OCI-M2 (cell line): ENCODE data around the gene OR11L1.

ENCODE experiments used
- DNase-seq: peaks from one replicate; lab custom pipeline; 2025; ENCODE audit not compliant: unreplicated experiment; lab: John Stamatoyannopoulos, UW

The OR11L1 gene

DNA sequence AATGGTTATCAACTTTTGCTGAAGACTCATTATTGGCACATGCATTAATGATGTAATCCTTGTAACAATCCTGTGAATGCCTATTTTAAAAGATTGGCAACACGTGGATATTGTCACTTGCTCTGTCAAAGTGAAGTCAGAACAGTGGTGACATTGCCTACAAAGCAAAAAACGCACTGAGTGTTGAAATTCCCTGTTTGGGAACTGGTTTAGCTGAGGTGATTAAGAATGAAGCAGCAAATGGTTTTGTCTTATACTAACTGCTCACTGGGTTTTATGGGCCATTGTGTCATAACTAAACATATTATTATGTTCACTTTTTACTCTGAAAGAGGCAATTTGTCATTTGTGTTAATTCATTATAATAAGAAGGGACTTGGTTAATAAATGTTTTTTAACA lies 29.1 kb downstream of the OR11L1 start:
- DNase-seq, result no peak

DNA sequence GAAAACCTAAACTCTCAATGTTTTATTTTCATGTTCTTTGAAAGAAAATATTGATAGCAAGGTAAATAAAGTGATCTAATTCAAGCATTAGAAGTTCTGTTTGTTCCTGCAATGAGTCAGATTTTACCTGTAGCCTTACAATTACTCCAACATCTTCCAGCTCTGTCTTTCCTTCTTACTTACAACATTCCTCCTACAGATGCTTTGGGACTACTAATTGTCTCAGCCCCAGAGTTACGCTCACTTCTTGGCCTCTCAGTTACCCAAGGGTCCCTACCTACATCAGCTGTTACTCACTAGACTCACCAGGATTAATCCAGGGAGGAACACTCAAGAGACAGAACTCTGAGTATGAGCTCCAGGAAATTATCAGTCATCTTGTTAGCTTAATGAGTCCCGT lies 44.2 kb downstream of the OR11L1 start:
- DNase-seq, result no peak
